Effector memory CD4-positive, alpha-beta T cell (primary cell): ENCODE measurements around the gene ACKR4.
"Not testable (repeated sequence)": the region's sequence is repeated elsewhere in the genome, so short reads cannot be mapped to it uniquely, and the experiment has no call there.

ENCODE experiments used
- DNase-seq, 3 donors: peaks; one replicate each; pipeline ENCODE4 v3.0.0-alpha.2; 2020
- H3K27ac ChIP-seq: 2 replicates; pipeline ENCODE4 v1.7.0; 2013; ENCODE audit warnings: mild to moderate bottlenecking, low read length, moderate library complexity; ENCODE audit not compliant: insufficient read depth, poor library complexity, severe bottlenecking
- H3K27me3 ChIP-seq: replicated peaks from 2 replicates; pipeline ENCODE4 v1.7.0; 2013; ENCODE audit warnings: mild to moderate bottlenecking, low read length; ENCODE audit not compliant: insufficient read depth, control insufficient read depth, poor library complexity, severe bottlenecking
- H3K36me3 ChIP-seq: 2 replicates; pipeline ENCODE4 v1.7.0; 2013; ENCODE audit warnings: mild to moderate bottlenecking, low read length, moderate library complexity; ENCODE audit not compliant: control insufficient read depth, insufficient read depth
- H3K4me1 ChIP-seq: 2 replicates; pipeline ENCODE4 v1.7.0; 2013; ENCODE audit warnings: low read length, mild to moderate bottlenecking; ENCODE audit not compliant: control insufficient read depth, insufficient read depth, poor library complexity, severe bottlenecking
- H3K4me3 ChIP-seq: 2 replicates; pipeline ENCODE4 v1.7.0; 2013; ENCODE audit warnings: low read length, low read depth, mild to moderate bottlenecking; ENCODE audit not compliant: insufficient read depth, poor library complexity, severe bottlenecking
- H3K9me3 ChIP-seq: 2 replicates; pipeline ENCODE4 v1.7.0; 2013; ENCODE audit warnings: mild to moderate bottlenecking, low read length, moderate library complexity; ENCODE audit not compliant: control insufficient read depth

ACKR4 gene

DNA sequence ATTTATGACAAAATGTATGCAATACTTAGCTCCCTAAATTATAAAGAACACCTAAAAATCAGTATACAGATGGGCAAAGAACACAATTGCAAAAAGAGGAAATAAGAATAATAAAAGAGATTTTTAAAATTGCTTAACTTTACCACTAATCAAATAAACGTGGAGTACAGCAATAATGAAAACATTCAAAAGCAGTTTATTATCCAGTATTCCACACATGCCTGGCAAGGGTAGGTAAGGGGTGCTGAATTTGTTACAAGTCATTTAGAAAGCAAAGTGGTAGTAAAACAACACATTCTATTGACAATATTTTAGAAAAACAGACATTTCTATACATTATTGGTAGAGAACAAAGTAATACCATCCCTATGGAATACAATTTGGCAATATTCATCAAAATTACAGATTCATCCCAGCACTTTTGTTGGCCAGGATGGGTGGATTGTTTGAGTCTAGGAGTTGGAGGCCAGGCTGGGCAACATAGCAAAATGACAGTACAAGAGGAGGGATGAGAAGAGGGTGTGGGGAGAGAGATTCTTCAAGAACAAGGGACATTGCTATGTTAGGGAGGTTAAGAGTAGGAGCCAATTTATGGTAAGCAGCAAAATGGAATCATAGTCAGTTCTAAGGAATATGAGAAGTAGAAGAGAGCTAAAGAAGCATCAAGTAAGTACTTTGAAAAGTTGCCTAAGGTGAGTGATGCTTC lies 3.7 kb upstream of the ACKR4 start:
- Histone ChIP-seq H3K27ac (no peak overlapping the region), H3K4me3 (no peak overlapping the region)

DNA sequence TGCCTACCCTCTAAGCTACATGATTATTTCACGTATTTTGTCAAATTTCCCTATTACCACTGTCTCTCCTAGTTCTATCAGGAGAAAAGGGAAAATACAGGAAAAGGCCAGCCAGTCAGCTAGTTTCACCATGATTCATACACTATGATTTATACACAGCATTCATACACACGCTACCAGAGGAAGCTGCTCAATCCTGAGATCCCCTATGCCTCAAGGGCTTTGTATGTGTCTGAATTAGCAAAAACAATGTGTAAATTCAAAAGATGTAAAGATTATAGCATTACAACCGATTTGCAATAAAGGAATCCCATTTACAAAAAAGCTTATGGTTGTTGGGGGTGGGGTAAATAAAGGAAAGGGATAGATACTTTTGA lies 3.1 kb upstream of the ACKR4 start:
- no peaks in the 10 kb centered on the region for H3K9me3 ChIP-seq
- H3K4me1 ChIP-seq = no peaks in the 10 kb centered on the region
- peaks cover 4% of the 10 kb centered on the region for H3K36me3 ChIP-seq
- H3K4me3 ChIP-seq = no peak overlapping the region
- H3K27me3 ChIP-seq = no peaks in the 10 kb centered on the region
- no peak overlapping the region for H3K27ac ChIP-seq
- DNase-seq = no peak

More for the DNA sequence above, 3.7 kb upstream of the ACKR4 start:
- H3K4me1 ChIP-seq = no peaks in the 10 kb centered on the region
- peaks cover 4% of the 10 kb centered on the region for H3K36me3 ChIP-seq
- no peaks in the 10 kb centered on the region for H3K9me3 ChIP-seq
- no peak for DNase-seq
- H3K27me3 ChIP-seq = no peaks in the 10 kb centered on the region

DNA sequence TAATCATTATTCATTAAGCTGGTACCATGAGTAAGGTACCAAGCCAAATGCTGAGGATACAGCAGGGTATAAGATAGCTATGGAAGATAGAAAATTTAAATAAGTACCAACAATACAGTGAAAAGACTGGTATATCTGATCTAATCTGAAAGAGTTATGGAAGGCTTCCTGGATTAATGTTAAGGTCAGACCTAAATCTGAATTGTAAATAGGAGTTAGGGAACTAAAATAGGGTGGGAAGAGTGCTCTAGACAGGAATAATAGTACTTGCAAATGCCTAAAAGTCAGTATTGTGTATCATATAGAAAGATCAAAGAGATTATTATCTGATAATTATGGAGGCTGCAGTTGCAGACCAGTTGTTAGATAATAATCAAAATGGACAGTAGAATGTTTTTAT lies 2.6 kb upstream of the ACKR4 start:
- Histone ChIP-seq H3K4me1 (no peaks in the 10 kb centered on the region), H3K4me3 (no peak overlapping the region), H3K36me3 (peaks cover 4% of the 10 kb centered on the region), H3K9me3 (no peaks in the 10 kb centered on the region), H3K27me3 (no peaks in the 10 kb centered on the region), H3K27ac (no peak overlapping the region)
- no peak for DNase-seq

DNA sequence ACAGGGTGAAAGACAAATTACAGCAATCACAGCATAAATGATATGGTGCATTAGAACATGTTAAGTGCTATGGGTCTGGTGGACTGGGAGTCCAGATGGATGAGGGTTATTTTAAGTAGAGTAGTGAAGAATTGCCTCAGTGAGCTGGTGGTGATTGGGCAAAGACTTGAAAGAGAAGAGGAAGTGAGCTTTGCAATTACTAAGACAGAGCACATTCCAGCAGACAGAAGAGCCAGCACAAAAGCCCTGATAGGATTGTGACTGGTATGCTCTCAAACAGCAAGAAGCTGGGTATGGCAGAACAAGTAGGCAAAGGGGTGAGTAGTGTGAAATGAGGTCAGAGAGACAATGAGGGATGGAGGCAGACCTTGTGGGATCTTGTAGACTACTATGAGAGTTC lies 2.1 kb upstream of the ACKR4 start:
- Histone ChIP-seq H3K27ac (no peak overlapping the region), H3K4me3 (no peak overlapping the region), H3K27me3 (no peaks in the 10 kb centered on the region), H3K9me3 (no peaks in the 10 kb centered on the region), H3K36me3 (peaks cover 4% of the 10 kb centered on the region), H3K4me1 (no peaks in the 10 kb centered on the region)
- no peak for DNase-seq

DNA sequence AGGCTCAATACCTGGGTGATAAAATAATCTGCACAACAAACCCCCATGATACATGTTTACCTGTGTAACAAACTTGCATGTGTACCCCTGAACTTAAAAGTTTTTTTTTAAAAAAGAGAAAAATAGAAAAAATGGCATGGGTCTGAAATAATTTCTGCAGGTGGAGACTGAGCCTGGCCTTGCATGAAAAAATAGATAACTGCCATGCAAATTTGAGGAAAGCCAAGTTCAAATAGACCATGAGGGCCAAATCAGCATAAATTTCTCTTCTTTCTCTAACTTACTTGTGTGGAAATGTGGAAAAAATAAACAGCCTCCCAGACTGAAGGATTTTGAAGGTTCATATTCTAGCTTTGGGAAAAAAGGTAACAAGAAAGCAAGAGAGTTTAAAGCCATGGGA lies 744 bp upstream of the ACKR4 start:
- Histone ChIP-seq H3K27me3 (no peaks in the 10 kb centered on the region), H3K9me3 (no peaks in the 10 kb centered on the region), H3K36me3 (peaks cover 4% of the 10 kb centered on the region), H3K4me3 (no peak overlapping the region), H3K27ac (no peak overlapping the region), H3K4me1 (no peaks in the 10 kb centered on the region)
- DNase-seq = no peak

DNA sequence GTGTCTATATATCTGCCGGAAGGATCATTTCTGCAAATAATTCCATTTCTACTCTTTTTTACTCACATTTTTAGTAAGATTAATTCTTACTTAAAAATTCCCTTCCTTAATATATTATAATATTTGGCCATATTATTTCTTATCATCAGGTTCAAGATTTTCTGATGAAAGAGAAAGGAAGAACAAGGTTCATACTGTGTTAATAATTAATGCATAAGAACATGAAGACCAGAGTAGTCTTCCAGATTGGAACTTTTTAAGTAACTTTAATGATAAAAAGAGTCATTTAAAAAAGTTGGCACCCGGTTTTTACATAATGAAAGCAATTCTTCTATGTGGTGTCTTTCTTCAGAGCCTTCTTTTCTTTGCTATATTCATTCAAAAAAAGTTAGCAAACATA lies 590 bp downstream of the ACKR4 start:
- Histone ChIP-seq H3K36me3 (no peaks in the 10 kb centered on the region), H3K9me3 (no peaks in the 10 kb centered on the region), H3K4me3 (no peak overlapping the region), H3K27me3 (no peaks in the 10 kb centered on the region), H3K27ac (no peak overlapping the region), H3K4me1 (no peaks in the 10 kb centered on the region)
- no peak for DNase-seq

DNA sequence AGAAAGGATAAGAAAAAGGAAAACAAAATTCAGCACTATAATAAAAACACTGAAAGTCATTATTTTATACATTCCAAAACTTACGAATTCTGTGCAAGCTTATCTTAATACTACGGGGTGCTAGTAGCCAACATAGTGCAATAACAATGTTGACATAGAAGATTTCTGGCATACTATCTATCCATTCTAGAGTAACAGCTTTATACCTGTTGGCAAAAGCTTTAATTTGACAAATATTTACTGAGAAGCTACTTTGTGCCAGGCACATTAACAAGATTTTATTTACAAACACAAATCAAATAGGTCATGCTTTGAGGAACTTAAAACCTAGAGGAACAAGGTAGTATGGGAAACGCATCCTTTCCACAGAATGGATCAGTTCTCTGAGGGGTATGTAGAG lies 1.1 kb downstream of the ACKR4 start:
- H3K36me3 ChIP-seq = no peaks in the 10 kb centered on the region
- H3K27me3 ChIP-seq = no peaks in the 10 kb centered on the region
- no peak overlapping the region for H3K4me3 ChIP-seq
- DNase-seq = no peak
- H3K4me1 ChIP-seq = no peaks in the 10 kb centered on the region
- no peak overlapping the region for H3K27ac ChIP-seq
- H3K9me3 ChIP-seq = no peaks in the 10 kb centered on the region

DNA sequence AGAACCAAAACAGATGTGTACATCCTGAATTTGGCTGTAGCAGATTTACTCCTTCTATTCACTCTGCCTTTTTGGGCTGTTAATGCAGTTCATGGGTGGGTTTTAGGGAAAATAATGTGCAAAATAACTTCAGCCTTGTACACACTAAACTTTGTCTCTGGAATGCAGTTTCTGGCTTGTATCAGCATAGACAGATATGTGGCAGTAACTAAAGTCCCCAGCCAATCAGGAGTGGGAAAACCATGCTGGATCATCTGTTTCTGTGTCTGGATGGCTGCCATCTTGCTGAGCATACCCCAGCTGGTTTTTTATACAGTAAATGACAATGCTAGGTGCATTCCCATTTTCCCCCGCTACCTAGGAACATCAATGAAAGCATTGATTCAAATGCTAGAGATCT lies 3.5 kb downstream of the ACKR4 start:
- not testable (repeated sequence) for DNase-seq, H3K4me3 ChIP-seq, H3K4me1 ChIP-seq, H3K9me3 ChIP-seq, H3K27me3 ChIP-seq, H3K36me3 ChIP-seq, H3K27ac ChIP-seq

DNA sequence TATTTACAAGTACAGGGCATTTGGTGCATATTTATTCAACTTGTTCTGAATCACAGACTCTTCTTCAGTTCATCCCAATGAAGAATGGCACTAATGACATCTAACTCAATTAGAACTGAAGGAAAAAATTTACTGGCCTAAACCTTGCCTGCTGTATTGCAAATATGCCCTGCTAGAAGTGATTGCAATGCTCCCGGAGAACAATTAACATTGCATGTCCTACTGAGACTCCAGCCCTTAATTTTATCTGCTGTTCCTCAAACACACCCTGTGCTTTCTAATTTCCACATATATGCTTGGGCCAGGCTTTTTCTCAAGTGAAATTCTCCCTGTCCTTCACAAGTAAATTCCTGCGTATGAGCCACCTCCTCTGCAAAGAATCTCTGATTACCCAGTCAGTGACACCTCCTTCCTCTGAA lies 8.3 kb downstream of the ACKR4 start:
- Histone ChIP-seq H3K27ac (no peak overlapping the region), H3K9me3 (no peaks in the 10 kb centered on the region), H3K36me3 (no peaks in the 10 kb centered on the region), H3K4me1 (no peaks in the 10 kb centered on the region), H3K27me3 (no peaks in the 10 kb centered on the region), H3K4me3 (no peak overlapping the region)
- DNase-seq = no peak

DNA sequence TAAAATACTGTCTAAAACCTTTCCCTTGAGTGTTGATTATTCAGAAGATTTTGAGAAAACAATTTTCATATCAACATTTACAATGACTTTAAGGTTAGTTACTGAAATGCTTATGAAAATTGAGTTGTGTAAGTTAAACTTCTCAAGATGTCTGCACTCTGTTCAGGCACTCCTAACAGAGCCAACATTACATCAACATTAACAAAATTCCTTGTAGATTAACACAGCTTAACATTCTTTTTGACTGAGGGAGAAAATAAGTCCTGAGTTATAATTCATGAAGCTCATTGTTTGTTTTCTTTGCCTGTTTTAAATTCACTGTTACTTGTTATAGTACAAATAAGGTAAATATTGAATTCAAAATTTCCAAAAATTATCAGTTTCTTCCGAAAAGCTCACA lies 9.0 kb downstream of the ACKR4 start:
- no peak for DNase-seq
- Histone ChIP-seq H3K27me3 (no peaks in the 10 kb centered on the region), H3K27ac (no peak overlapping the region), H3K36me3 (no peaks in the 10 kb centered on the region), H3K4me3 (no peak overlapping the region), H3K9me3 (no peaks in the 10 kb centered on the region), H3K4me1 (no peaks in the 10 kb centered on the region)
